Astrocyte of the spinal cord (primary cell): ENCODE data around the gene ANKRD60.

ENCODE experiments used
- DNase-seq: peaks from one replicate; pipeline ENCODE4 v3.0.0; 2011; ENCODE audit warnings: low read depth, low spot score
- H3K4me3 ChIP-seq: 2 replicates; pipeline ENCODE4 v1.5.1; 2011; ENCODE audit warnings: low read depth, mild to moderate bottlenecking, low read length, moderate library complexity
- in situ Hi-C: cut with HindIII; loops from 2 replicates; pipeline ENCODE4 v1.10.0; 2017; ENCODE audit warnings: low sequenced_read_pairs
- TF ChIP-seq, protein P1 (sequence below): IDR thresholded peaks from 2 replicates; pipeline ENCODE4 v1.5.1; 2012; ENCODE audit warnings: low read depth, mild to moderate bottlenecking, low read length, inconsistent platforms

Gene ANKRD60

DNA sequence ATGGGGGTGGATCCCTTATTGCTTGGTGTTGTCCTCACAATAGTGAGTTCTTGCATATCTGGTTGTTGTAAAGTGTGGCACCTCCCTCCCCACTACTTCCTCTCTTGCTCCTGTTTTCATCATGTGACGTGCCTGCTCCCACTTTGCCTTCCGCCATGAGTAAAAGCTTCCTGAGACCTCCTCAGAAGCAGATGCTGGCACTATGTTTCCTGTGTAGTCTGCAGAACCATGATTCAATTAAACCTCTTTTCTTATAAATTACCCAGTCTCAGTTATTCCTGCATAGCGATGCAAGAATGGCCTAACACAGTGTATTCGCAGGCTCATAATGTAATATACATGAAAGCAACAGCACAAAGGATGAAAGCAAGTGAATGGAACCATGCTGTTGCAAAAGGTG, 28.4 kb upstream of the ANKRD60 start:
- TF ChIP-seq, protein P1, sequence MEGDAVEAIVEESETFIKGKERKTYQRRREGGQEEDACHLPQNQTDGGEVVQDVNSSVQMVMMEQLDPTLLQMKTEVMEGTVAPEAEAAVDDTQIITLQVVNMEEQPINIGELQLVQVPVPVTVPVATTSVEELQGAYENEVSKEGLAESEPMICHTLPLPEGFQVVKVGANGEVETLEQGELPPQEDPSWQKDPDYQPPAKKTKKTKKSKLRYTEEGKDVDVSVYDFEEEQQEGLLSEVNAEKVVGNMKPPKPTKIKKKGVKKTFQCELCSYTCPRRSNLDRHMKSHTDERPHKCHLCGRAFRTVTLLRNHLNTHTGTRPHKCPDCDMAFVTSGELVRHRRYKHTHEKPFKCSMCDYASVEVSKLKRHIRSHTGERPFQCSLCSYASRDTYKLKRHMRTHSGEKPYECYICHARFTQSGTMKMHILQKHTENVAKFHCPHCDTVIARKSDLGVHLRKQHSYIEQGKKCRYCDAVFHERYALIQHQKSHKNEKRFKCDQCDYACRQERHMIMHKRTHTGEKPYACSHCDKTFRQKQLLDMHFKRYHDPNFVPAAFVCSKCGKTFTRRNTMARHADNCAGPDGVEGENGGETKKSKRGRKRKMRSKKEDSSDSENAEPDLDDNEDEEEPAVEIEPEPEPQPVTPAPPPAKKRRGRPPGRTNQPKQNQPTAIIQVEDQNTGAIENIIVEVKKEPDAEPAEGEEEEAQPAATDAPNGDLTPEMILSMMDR = no peak
- in situ Hi-C loops = no loop called here
- no peak overlapping the region for H3K4me3 ChIP-seq
- DNase-seq = no peak

- no peak for DNase-seq
- H3K4me3 ChIP-seq = no peak overlapping the region
- in situ Hi-C loops = no loop called here
- TF ChIP-seq, protein P1 = no peak
Measured at GRCh38 chr20:58256307-58256706, 27.9 kb upstream of the ANKRD60 start.

GRCh38 chr20:58254890-58255289, 26.4 kb upstream of the ANKRD60 start:
- in situ Hi-C loops = no loop called here

DNA sequence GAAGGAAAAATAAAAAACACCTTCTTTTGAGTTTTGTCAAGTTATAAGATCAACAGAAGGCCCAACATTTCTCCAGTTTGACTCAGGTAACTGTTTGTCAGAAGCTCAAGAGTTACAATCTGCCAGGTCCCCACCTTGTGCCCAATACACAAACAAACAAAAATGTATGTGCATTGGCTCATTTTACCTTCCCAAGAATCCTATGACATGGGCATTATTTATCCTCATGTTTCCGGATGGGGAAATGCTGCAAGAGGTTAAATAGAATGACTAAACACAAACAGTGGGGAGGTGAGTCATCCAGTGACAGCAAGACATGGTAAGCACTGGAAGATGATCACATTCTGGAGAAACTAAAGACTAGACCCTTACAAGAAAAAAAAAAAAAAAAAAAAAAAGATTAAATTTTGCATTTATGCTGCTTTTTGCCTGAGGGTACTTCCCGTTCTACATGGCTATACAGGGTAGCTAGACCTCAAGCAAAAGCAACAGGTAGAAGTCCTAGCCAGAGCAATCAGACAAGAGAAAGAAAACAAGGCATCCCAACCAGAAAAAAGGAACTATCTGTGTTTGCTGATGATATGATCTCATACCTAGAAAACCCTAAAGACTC, 23.6 kb upstream of the ANKRD60 start:
- H3K4me3 ChIP-seq = no peak overlapping the region
- DNase-seq = peak; percentile 89
- in situ Hi-C loops = no loop called here
- TF ChIP-seq, protein P1 = no peak

More at GRCh38 chr20:58254890-58255289, 26.4 kb upstream of the ANKRD60 start:
- H3K4me3 ChIP-seq = no peak overlapping the region
- TF ChIP-seq, protein P1 = no peak
- DNase-seq = no peak

GRCh38 chr20:58251348-58251978, 23.0 kb upstream of the ANKRD60 start:
- in situ Hi-C loops = no loop called here
- DNase-seq = no peak
- no peak overlapping the region for H3K4me3 ChIP-seq
- TF ChIP-seq, protein P1 = no peak

DNA sequence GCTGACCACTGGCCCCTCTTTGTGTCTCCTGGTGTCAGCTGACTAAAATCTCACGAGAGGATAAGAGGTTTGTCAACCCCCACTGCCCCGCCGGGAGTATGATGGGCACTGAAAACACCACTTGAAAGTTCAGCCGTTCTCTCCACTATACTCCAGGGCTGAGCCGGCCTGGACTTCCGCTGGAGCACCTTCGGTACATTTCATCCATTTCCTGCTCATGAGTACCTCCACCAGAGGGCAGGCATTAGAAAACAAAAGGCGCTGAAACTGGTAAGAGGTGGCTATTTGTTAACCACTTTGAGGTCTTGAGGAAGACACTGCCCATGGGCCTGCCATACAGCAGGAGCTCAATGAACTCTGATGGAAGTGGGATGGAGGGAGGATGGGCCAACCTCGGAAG, 17.9 kb upstream of the ANKRD60 start:
- peak; percentile 32 for DNase-seq
- H3K4me3 ChIP-seq = no peak overlapping the region
- in situ Hi-C loops = loop anchor here (25.0 kb wide), 2 partner anchors 416 to 591 kb away; partner anchors contain the start of gene STX16
- TF ChIP-seq, protein P1 = peak; percentile 50
